Neural crest cell (in vitro differentiated cells): ENCODE data around the gene ASIC2. TPM values are rescaled to one million over a fixed set of nuclear protein-coding genes. Genes with fewer than 3 reads are reported as not detected.

Experiments used
- DNase-seq: peaks from one replicate; pipeline ENCODE4 v3.0.0; 2021; ENCODE audit warnings: low read depth, mixed read lengths, low spot score
- H3K27ac Mint-ChIP-seq: one replicate; pipeline ENCODE4 v1.8.0; 2021; ENCODE audit warnings: mild to moderate bottlenecking, mixed read lengths; ENCODE audit not compliant: unreplicated experiment
- H3K27me3 Mint-ChIP-seq: 2 replicates; pipeline ENCODE4 v1.8.0; 2021; ENCODE audit warnings: low read depth, mild to moderate bottlenecking, mixed read lengths
- H3K36me3 Mint-ChIP-seq: 2 replicates; pipeline ENCODE4 v1.8.0; 2021; ENCODE audit warnings: low read depth, mild to moderate bottlenecking, mixed read lengths
- H3K4me1 Mint-ChIP-seq: 2 replicates; pipeline ENCODE4 v1.8.0; 2021; ENCODE audit warnings: mixed read lengths
- H3K4me3 Mint-ChIP-seq: one replicate; pipeline ENCODE4 v1.8.0; 2021; ENCODE audit warnings: mild to moderate bottlenecking, mixed read lengths
- H3K9me3 Mint-ChIP-seq: 2 replicates; pipeline ENCODE4 v1.8.0; 2021; ENCODE audit warnings: mixed read lengths
- total RNA-seq: library from RNA; stranded (reverse); gene quantifications from 2 replicates; pipeline ENCODE4 v1.2.1, GENCODE V29; 2021
- TF ChIP-seq, protein P1 (sequence below): fragments of 200-600 bp; sonication (generic); conservative IDR thresholded peaks from 2 replicates; pipeline ENCODE4 v1.5.0; 2021; ENCODE audit warnings: antibody characterized with exemption, mild to moderate bottlenecking

Gene ASIC2
- total RNA-seq, 1 donor from 2014 or later, result 0.12 TPM

DNA sequence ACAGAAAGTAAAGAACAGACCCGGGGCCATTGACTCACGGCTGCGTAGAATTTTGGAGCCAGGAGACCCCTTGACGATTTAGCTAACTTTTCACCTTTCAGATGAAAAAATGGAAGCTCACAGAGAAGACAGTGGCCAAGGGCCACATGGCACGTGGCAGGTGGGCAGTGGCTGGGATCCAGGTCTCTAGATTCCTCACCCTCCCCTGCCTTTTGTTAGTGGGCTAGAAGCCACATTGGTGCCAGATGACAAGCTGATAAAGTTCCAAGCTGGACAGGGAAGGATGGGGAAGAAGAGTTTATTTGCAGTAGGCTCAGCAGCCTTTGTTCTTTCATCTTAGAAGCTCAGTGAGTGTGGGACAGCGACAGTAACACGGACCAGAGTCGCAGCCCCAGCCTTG is 195.7 kb downstream of the ASIC2 start:
- H3K27me3 Mint-ChIP-seq, result peaks cover 48% of the 10 kb centered on the region

DNA sequence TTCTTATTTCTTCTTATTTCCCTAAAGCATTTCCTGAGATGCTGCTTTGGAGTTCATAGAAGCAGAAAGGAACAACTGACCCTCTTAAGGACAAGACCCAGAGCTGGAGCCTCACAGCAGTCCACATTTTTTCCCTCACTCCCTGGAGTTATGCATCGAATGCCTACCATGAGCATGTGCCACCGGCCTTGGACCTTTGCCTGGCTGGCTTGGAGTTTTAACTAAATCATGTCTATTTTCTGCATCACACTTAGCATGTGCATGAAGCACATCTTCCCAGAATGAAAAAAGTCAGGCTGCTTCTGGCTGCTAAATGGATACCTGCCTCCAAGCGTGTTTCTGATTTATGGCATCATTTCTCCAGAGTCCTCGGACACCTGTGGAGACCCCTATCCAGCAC is 196.9 kb downstream of the ASIC2 start:
- Mint-ChIP-seq H3K9me3 (no peaks in the 10 kb centered on the region), H3K36me3 (no peaks in the 10 kb centered on the region), H3K4me3 (no peak overlapping the region), H3K27me3 (peaks cover 59% of the 10 kb centered on the region), H3K27ac (no peak overlapping the region), H3K4me1 (no peaks in the 10 kb centered on the region)
- TF ChIP-seq, protein P1, sequence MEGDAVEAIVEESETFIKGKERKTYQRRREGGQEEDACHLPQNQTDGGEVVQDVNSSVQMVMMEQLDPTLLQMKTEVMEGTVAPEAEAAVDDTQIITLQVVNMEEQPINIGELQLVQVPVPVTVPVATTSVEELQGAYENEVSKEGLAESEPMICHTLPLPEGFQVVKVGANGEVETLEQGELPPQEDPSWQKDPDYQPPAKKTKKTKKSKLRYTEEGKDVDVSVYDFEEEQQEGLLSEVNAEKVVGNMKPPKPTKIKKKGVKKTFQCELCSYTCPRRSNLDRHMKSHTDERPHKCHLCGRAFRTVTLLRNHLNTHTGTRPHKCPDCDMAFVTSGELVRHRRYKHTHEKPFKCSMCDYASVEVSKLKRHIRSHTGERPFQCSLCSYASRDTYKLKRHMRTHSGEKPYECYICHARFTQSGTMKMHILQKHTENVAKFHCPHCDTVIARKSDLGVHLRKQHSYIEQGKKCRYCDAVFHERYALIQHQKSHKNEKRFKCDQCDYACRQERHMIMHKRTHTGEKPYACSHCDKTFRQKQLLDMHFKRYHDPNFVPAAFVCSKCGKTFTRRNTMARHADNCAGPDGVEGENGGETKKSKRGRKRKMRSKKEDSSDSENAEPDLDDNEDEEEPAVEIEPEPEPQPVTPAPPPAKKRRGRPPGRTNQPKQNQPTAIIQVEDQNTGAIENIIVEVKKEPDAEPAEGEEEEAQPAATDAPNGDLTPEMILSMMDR, result no peak
- no peak for DNase-seq

More for the DNA sequence above, 195.7 kb downstream of the ASIC2 start:
- TF ChIP-seq, protein P1, result no peak
- Mint-ChIP-seq H3K27ac (no peak overlapping the region), H3K4me3 (no peak overlapping the region), H3K9me3 (no peaks in the 10 kb centered on the region), H3K36me3 (no peaks in the 10 kb centered on the region), H3K4me1 (no peaks in the 10 kb centered on the region)
- DNase-seq, result no peak

- H3K36me3 Mint-ChIP-seq, result no peaks in the 10 kb centered on the region
- no peaks in the 10 kb centered on the region for H3K9me3 Mint-ChIP-seq
- no peaks in the 10 kb centered on the region for H3K4me1 Mint-ChIP-seq
- H3K4me3 Mint-ChIP-seq, result no peak overlapping the region
- DNase-seq, result no peak
- TF ChIP-seq, protein P1, result no peak
- H3K27ac Mint-ChIP-seq, result no peak overlapping the region
- peaks cover 84% of the 10 kb centered on the region for H3K27me3 Mint-ChIP-seq
Observed at GRCh38 chr17:33091271-33091670, 201.8 kb downstream of the ASIC2 start.

DNA sequence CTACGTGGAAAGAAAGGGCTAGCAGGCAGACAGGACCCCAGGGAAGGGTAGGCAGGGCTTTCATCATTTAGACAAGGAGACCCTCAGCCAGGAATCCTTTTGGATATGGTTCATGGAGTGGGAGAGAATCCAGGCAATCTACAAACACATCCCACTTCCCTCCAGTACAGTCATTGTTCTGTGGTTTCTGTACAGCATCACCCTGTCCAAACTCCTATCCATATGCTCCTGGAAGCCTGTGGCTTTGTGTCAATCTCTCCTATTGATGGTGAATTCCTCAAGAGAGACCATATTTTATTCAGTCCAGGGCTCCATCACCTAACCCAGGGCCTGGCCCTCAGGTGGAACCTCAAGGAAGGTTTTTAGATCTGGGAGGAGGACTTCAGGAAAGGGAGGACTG is 202.3 kb downstream of the ASIC2 start:
- no peak overlapping the region for H3K4me3 Mint-ChIP-seq
- no peak for DNase-seq
- TF ChIP-seq, protein P1, result no peak

DNA sequence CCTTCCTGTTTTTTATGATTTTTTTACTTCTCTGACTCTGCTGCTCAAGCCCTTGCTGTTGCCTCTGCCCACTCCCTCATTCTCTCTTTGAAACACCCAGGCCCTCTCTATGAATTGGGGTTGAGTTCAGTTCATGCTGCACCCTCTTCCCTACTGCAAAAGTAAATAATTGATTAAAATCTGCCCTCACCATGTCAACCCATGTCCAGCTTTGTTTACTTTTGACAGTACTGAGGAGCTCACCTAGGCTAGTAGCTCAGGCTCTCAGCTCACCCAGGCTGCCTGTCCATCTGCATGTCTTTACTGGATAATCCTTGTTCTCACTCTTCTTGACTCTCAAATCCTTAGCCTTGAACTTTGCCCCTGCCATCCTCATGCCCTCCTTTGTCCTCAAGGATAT is 206.2 kb downstream of the ASIC2 start:
- Mint-ChIP-seq H3K4me3 (no peak overlapping the region), H3K36me3 (no peaks in the 10 kb centered on the region), H3K4me1 (no peaks in the 10 kb centered on the region), H3K27me3 (peaks cover 67% of the 10 kb centered on the region), H3K9me3 (no peaks in the 10 kb centered on the region), H3K27ac (no peak overlapping the region)
- TF ChIP-seq, protein P1, result no peak
- no peak for DNase-seq

More for the DNA sequence above, 202.3 kb downstream of the ASIC2 start:
- Mint-ChIP-seq H3K36me3 (no peaks in the 10 kb centered on the region), H3K27me3 (peaks cover 87% of the 10 kb centered on the region), H3K4me1 (no peaks in the 10 kb centered on the region), H3K9me3 (no peaks in the 10 kb centered on the region), H3K27ac (no peak overlapping the region)

- Mint-ChIP-seq H3K27me3 (peaks cover 67% of the 10 kb centered on the region), H3K27ac (no peak overlapping the region), H3K36me3 (no peaks in the 10 kb centered on the region), H3K9me3 (no peaks in the 10 kb centered on the region), H3K4me1 (no peaks in the 10 kb centered on the region), H3K4me3 (no peak overlapping the region)
- DNase-seq, result no peak
- TF ChIP-seq, protein P1, result no peak
Observed at GRCh38 chr17:33086041-33086440, 207.1 kb downstream of the ASIC2 start.
